Testis (tissue), 2 donors: ENCODE data around the gene KRTDAP.
A peak's percentile ranks its signal among the peaks of the same experiment; 100 is the strongest.

Experiments
- POLR2A ChIP-seq: fragments of 450-650 bp; IDR thresholded peaks from one replicate; pipeline ENCODE4 v1.6.1; 2017; ENCODE audit warnings: antibody characterized with exemption, mild to moderate bottlenecking, moderate library complexity
- TF ChIP-seq, protein P1 (sequence below), 3 experiments: fragments of 450-650 bp in 2 of 3; fragments of 200-600 bp in 1 of 3; sonication (generic) in 1 of 3; IDR thresholded peaks; one replicate each; pipeline ENCODE4 v1.5.1; 2016 to 2019; ENCODE audit warnings: antibody characterized with exemption in 3 of 3, mild to moderate bottlenecking in 2 of 3, moderate library complexity in 1 of 3

DNA sequence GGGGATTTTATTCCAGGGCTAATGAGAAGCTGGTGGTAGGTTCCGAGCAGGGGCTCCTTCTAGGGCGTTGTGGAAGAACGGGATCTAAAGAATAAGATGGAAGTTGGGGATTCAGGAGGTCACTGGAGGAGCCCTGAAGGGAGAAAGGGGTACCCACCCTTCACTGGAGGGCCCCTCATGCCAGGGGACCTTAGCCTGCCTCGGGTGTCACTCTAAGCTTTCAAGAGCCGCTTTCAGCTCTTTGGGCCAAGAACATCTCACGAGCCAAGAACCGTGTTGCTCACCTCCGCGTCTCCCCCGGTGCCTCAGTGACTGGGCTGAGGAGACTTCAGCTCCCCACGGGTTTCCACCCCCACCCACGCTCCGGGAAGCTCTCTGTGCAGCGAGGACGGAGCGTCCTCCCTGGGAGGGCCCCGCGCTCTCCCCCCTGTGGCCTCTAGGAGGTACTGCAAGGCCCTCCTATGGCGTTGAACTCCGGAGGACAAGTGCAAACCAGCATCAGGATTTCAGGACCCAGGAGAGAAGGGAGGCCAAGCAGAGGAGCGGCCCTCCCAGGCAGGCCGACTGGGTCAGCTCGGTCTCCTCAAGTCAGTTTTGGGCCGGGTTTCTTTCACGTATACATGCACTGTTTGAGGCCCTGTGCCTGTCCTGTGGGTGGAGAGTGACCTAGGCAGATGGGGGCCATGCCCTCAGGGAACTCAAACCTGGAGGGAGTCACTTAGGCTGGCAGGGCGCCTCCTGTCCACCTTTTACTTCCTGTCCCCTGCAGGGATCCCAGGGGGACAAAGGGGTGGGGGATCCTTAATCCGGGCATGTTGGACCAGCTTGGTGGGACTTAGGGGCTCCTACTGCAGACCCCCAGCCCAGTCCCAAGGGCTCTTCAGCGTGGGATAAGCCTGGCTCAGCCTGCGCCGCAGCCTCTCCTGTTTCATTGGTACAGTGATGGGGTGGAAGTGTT lies 5.1 kb upstream of the KRTDAP start:
- TF ChIP-seq, protein P1, sequence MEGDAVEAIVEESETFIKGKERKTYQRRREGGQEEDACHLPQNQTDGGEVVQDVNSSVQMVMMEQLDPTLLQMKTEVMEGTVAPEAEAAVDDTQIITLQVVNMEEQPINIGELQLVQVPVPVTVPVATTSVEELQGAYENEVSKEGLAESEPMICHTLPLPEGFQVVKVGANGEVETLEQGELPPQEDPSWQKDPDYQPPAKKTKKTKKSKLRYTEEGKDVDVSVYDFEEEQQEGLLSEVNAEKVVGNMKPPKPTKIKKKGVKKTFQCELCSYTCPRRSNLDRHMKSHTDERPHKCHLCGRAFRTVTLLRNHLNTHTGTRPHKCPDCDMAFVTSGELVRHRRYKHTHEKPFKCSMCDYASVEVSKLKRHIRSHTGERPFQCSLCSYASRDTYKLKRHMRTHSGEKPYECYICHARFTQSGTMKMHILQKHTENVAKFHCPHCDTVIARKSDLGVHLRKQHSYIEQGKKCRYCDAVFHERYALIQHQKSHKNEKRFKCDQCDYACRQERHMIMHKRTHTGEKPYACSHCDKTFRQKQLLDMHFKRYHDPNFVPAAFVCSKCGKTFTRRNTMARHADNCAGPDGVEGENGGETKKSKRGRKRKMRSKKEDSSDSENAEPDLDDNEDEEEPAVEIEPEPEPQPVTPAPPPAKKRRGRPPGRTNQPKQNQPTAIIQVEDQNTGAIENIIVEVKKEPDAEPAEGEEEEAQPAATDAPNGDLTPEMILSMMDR (IDR thresholded peaks at IDR 0.05) = peak; percentile 86 to 97 (median 87)
- no peak for TF ChIP-seq POLR2A
